PFSK-1 (cell line): ENCODE results near the gene ELAPOR1.
A peak's percentile ranks its signal among the peaks of the same experiment; 100 is the strongest.

Source experiments
- POLR2AphosphoS5 ChIP-seq: IDR thresholded peaks from 2 replicates; pipeline ENCODE4 v1.6.1; 2012; ENCODE audit warnings: low read depth, mild to moderate bottlenecking, control low read depth, low read length, moderate library complexity
- SIN3A ChIP-seq: IDR thresholded peaks from 2 replicates; pipeline ENCODE4 v1.6.1; 2012; ENCODE audit warnings: mild to moderate bottlenecking, low read length, moderate library complexity, borderline replicate concordance; ENCODE audit not compliant: insufficient read depth
- TAF1 ChIP-seq: IDR thresholded peaks from 2 replicates; pipeline ENCODE4 v1.6.1; 2012; ENCODE audit warnings: low read length, control low read depth, borderline replicate concordance; ENCODE audit not compliant: insufficient read depth
- TF ChIP-seq, protein P1 (sequence below), 2 experiments: IDR thresholded peaks; 2 replicates each; pipeline versions ENCODE4 v1.6.1 to v1.8.0; 2011 to 2012; ENCODE audit warnings: low read depth in 2 of 2, low read length in 2 of 2, control low read depth in 1 of 2, inconsistent platforms in 1 of 2, mild to moderate bottlenecking in 1 of 2, moderate library complexity in 1 of 2; ENCODE audit not compliant: insufficient read depth in 1 of 2

GRCh38 chr1:109090196-109091077 is 23.5 kb upstream of the ELAPOR1 start, which contains the start of gene TMEM167B:
- TF ChIP-seq, protein P1, sequence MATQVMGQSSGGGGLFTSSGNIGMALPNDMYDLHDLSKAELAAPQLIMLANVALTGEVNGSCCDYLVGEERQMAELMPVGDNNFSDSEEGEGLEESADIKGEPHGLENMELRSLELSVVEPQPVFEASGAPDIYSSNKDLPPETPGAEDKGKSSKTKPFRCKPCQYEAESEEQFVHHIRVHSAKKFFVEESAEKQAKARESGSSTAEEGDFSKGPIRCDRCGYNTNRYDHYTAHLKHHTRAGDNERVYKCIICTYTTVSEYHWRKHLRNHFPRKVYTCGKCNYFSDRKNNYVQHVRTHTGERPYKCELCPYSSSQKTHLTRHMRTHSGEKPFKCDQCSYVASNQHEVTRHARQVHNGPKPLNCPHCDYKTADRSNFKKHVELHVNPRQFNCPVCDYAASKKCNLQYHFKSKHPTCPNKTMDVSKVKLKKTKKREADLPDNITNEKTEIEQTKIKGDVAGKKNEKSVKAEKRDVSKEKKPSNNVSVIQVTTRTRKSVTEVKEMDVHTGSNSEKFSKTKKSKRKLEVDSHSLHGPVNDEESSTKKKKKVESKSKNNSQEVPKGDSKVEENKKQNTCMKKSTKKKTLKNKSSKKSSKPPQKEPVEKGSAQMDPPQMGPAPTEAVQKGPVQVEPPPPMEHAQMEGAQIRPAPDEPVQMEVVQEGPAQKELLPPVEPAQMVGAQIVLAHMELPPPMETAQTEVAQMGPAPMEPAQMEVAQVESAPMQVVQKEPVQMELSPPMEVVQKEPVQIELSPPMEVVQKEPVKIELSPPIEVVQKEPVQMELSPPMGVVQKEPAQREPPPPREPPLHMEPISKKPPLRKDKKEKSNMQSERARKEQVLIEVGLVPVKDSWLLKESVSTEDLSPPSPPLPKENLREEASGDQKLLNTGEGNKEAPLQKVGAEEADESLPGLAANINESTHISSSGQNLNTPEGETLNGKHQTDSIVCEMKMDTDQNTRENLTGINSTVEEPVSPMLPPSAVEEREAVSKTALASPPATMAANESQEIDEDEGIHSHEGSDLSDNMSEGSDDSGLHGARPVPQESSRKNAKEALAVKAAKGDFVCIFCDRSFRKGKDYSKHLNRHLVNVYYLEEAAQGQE (IDR thresholded peaks at IDR 0.05; ENCODE audit: insufficient read depth in 1 of 2, low read depth in 2 of 2, low read length in 2 of 2) = peak; percentile 49 to 52; a peak in 2 of 4 replicates
- TF ChIP-seq TAF1 (peak; percentile 83; the same call in 1 of the 2 replicates), POLR2AphosphoS5 (peak; percentile 92), SIN3A (peak; percentile 91)
